OCI-LY1 (cell line): ENCODE results near the gene SLC6A7.

Experiments used
- EZH2 ChIP-seq: fragments of 200-600 bp; sonication (generic), shearing (Covaris generic); IDR thresholded peaks from 2 replicates; pipeline ENCODE4 v1.8.0; 2017; ENCODE audit warnings: borderline replicate concordance, mixed run types, mild to moderate bottlenecking, antibody characterized with exemption, low read length, moderate library complexity, mixed read lengths
- TF ChIP-seq, protein P1 (sequence below): fragments of 200-600 bp; sonication (generic), shearing (Covaris generic); IDR thresholded peaks from 2 replicates; pipeline ENCODE4 v1.5.1; 2017; ENCODE audit warnings: mild to moderate bottlenecking, antibody characterized with exemption, low read length, moderate library complexity, mixed read lengths

DNA sequence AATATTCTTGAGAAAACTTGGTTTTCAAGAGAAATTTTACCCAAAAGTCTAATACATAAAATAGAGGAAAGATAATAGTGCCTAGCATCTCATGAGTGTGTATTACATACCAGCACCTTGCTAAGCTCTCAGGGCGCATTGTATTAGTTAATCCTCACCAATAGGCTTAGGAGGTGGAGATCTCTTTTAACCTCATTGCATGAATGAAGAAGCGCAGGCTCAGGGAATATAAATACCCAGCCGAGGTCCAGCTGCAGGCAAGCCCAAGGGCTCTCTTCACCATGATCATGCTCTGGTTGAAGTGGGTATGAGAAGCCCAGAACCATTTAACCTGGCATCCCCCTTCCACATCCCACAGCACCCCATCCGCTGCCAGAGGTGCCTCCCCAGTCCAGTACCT lies 53.7 kb downstream of the SLC6A7 start:
- TF ChIP-seq, protein P1, sequence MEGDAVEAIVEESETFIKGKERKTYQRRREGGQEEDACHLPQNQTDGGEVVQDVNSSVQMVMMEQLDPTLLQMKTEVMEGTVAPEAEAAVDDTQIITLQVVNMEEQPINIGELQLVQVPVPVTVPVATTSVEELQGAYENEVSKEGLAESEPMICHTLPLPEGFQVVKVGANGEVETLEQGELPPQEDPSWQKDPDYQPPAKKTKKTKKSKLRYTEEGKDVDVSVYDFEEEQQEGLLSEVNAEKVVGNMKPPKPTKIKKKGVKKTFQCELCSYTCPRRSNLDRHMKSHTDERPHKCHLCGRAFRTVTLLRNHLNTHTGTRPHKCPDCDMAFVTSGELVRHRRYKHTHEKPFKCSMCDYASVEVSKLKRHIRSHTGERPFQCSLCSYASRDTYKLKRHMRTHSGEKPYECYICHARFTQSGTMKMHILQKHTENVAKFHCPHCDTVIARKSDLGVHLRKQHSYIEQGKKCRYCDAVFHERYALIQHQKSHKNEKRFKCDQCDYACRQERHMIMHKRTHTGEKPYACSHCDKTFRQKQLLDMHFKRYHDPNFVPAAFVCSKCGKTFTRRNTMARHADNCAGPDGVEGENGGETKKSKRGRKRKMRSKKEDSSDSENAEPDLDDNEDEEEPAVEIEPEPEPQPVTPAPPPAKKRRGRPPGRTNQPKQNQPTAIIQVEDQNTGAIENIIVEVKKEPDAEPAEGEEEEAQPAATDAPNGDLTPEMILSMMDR, result no peak
- TF ChIP-seq EZH2, result no peak
